H9 (cell line): Measurements from ENCODE around the gene RDH12. TPM values are rescaled to one million over a fixed set of nuclear protein-coding genes. Genes with fewer than 3 reads are reported as not detected.
A peak's percentile ranks its signal among the peaks of the same experiment; 100 is the strongest.

Source experiments
- DNase-seq: peaks from one replicate; pipeline ENCODE4 v3.0.0-alpha.2; 2017
- H2AFZ ChIP-seq: one replicate; pipeline ENCODE4 v1.6.1; 2013; ENCODE audit warnings: mild to moderate bottlenecking, low read length, control low read depth, moderate library complexity
- H2AK5ac ChIP-seq: 2 replicates; pipeline ENCODE4 v1.6.1; 2013; ENCODE audit warnings: low read length, control low read depth, mixed read lengths; ENCODE audit not compliant: insufficient read length
- H2BK120ac ChIP-seq: one replicate; pipeline ENCODE4 v1.6.1; 2013; ENCODE audit warnings: low read depth, mild to moderate bottlenecking, low read length, control low read depth, inconsistent platforms; ENCODE audit not compliant: poor library complexity, severe bottlenecking
- H2BK12ac ChIP-seq: 2 replicates; pipeline ENCODE4 v1.6.1; 2013; ENCODE audit warnings: low read length, control low read depth, mixed read lengths, low read depth; ENCODE audit not compliant: insufficient read length
- H2BK15ac ChIP-seq: 2 replicates; pipeline ENCODE4 v1.6.1; 2013; ENCODE audit warnings: low read depth, low read length, control low read depth
- H2BK20ac ChIP-seq: one replicate; pipeline ENCODE4 v1.6.1; 2013; ENCODE audit warnings: low read depth, mild to moderate bottlenecking, low read length, control low read depth, inconsistent platforms; ENCODE audit not compliant: poor library complexity, severe bottlenecking
- H2BK5ac ChIP-seq: 2 replicates; pipeline ENCODE4 v1.6.1; 2013; ENCODE audit warnings: low read length, control low read depth, mixed read lengths; ENCODE audit not compliant: insufficient read length
- H3K14ac ChIP-seq: 2 replicates; pipeline ENCODE4 v1.6.1; 2013; ENCODE audit warnings: low read length, control low read depth; ENCODE audit not compliant: insufficient read depth
- H3K18ac ChIP-seq: 2 replicates; pipeline ENCODE4 v1.6.1; 2013; ENCODE audit warnings: low read depth, mild to moderate bottlenecking, mixed read lengths, low read length, control low read depth; ENCODE audit not compliant: insufficient read length
- H3K23ac ChIP-seq: 2 replicates; pipeline ENCODE4 v1.6.1; 2013; ENCODE audit warnings: low read length, control low read depth, mixed read lengths, low read depth; ENCODE audit not compliant: insufficient read length
- H3K23me2 ChIP-seq: 2 replicates; pipeline ENCODE4 v1.6.1; 2013; ENCODE audit warnings: low read depth, mild to moderate bottlenecking, mixed read lengths, low read length, control low read depth; ENCODE audit not compliant: insufficient read length, poor library complexity, severe bottlenecking
- H3K27ac ChIP-seq: 2 replicates; pipeline ENCODE4 v1.5.1; 2013; ENCODE audit warnings: low read length, control low read depth, mixed read lengths, low read depth; ENCODE audit not compliant: insufficient read length
- H3K27me3 ChIP-seq: 2 replicates; pipeline ENCODE4 v1.6.1; 2013; ENCODE audit warnings: low read length, control low read depth, inconsistent platforms; ENCODE audit not compliant: insufficient read depth
- H3K4ac ChIP-seq: 2 replicates; pipeline ENCODE4 v1.6.1; 2013; ENCODE audit warnings: low read depth, mild to moderate bottlenecking, control low read depth, inconsistent platforms, low read length, moderate library complexity
- H3K4me1 ChIP-seq: 2 replicates; pipeline ENCODE4 v1.6.1; 2013; ENCODE audit warnings: low read length, control low read depth, inconsistent platforms; ENCODE audit not compliant: insufficient read depth
- H3K4me2 ChIP-seq: 2 replicates; pipeline ENCODE4 v1.6.1; 2013; ENCODE audit warnings: low read length, control low read depth, mixed read lengths; ENCODE audit not compliant: insufficient read length, insufficient read depth
- H3K56ac ChIP-seq: 2 replicates; pipeline ENCODE4 v1.6.1; 2013; ENCODE audit warnings: low read depth, mild to moderate bottlenecking, mixed read lengths, low read length, control low read depth; ENCODE audit not compliant: insufficient read length
- H3K79me1 ChIP-seq: 2 replicates; pipeline ENCODE4 v1.6.1; 2013; ENCODE audit warnings: low read depth, mild to moderate bottlenecking, moderate library complexity, low read length, control low read depth, inconsistent platforms; ENCODE audit not compliant: insufficient read depth, poor library complexity, severe bottlenecking
- H3K79me2 ChIP-seq: 2 replicates; pipeline ENCODE4 v1.6.1; 2013; ENCODE audit warnings: low read length, control low read depth, inconsistent platforms; ENCODE audit not compliant: insufficient read depth
- H3K9ac ChIP-seq: 2 replicates; pipeline ENCODE4 v1.6.1; 2013; ENCODE audit warnings: low read length, control low read depth, mixed read lengths; ENCODE audit not compliant: insufficient read length; ENCODE audit errors: extremely low read depth
- H3K9me3 ChIP-seq: one replicate; pipeline ENCODE4 v1.6.1; 2013; ENCODE audit warnings: low read depth, low read length, inconsistent platforms; ENCODE audit not compliant: control insufficient read depth
- H3T11ph ChIP-seq: one replicate; pipeline ENCODE4 v1.6.1; 2013; ENCODE audit warnings: mild to moderate bottlenecking, low read length, control low read depth, inconsistent platforms
- H4K20me1 ChIP-seq: one replicate; pipeline ENCODE4 v1.6.1; 2013; ENCODE audit not compliant: control insufficient read depth, insufficient read length, insufficient read depth
- H4K5ac ChIP-seq: 2 replicates; pipeline ENCODE4 v1.6.1; 2013; ENCODE audit warnings: low read depth, mild to moderate bottlenecking, mixed read lengths, low read length, control low read depth; ENCODE audit not compliant: insufficient read length
- H4K8ac ChIP-seq: replicated peaks from 2 replicates; pipeline ENCODE4 v1.6.1; 2013; ENCODE audit warnings: low read length, control low read depth, mixed read lengths, low read depth; ENCODE audit not compliant: insufficient read length
- H4K91ac ChIP-seq: 2 replicates; pipeline ENCODE4 v1.6.1; 2013; ENCODE audit warnings: low read depth, mild to moderate bottlenecking, moderate library complexity, mixed read lengths, low read length, control low read depth; ENCODE audit not compliant: insufficient read length
- H3K27ac Mint-ChIP-seq, 3 experiments: 2 replicates in 2 of 3; 3 replicates in 1 of 3; pipeline ENCODE4 v1.8.0; 2020 to 2021; ENCODE audit warnings: mixed read lengths in 3 of 3, mild to moderate bottlenecking in 1 of 3, moderate library complexity in 1 of 3
- H3K27me3 Mint-ChIP-seq: 2 replicates; pipeline ENCODE4 v1.8.0; 2021; ENCODE audit warnings: low read depth, mild to moderate bottlenecking, moderate library complexity, mixed read lengths
- H3K36me3 Mint-ChIP-seq, 3 experiments: 2 replicates in 2 of 3; 3 replicates in 1 of 3; pipeline ENCODE4 v1.8.0; 2020 to 2021; ENCODE audit warnings: low read depth in 3 of 3, mixed read lengths in 3 of 3; ENCODE audit not compliant: insufficient read depth in 1 of 3
- H3K4me1 Mint-ChIP-seq, 2 experiments: 2 replicates each; pipeline ENCODE4 v1.8.0; 2020; ENCODE audit warnings: mixed read lengths in 2 of 2
- H3K4me3 Mint-ChIP-seq, 2 experiments: 2 replicates in 1 of 2; 3 replicates in 1 of 2; pipeline ENCODE4 v1.8.0; 2020 to 2021; ENCODE audit warnings: mild to moderate bottlenecking in 2 of 2, mixed read lengths in 2 of 2, moderate library complexity in 1 of 2
- H3K9me3 Mint-ChIP-seq, 2 experiments: 2 replicates in 1 of 2; 3 replicates in 1 of 2; pipeline ENCODE4 v1.8.0; 2020; ENCODE audit warnings: mild to moderate bottlenecking in 2 of 2, mixed read lengths in 2 of 2, moderate library complexity in 1 of 2
- CTCF ChIP-seq: fragments of 200-600 bp; sonication (generic); conservative IDR thresholded peaks from 3 replicates; pipeline ENCODE4 v1.8.0; 2021; ENCODE audit warnings: antibody characterized with exemption, mild to moderate bottlenecking
- WGBS: extraction: QIAGEN DNeasy Blood & Tissue Kit; methylation state at CpG from one replicate; pipeline ENCODE4 v1.1.7; 2013; ENCODE audit warnings: missing lambda C conversion rate, low lambda C conversion rate, mixed read lengths; ENCODE audit not compliant: insufficient read length; ENCODE audit errors: extremely low coverage; 5-methylcytosine and 5-hydroxymethylcytosine counted together
- total RNA-seq: library from RNA; stranded (reverse); gene quantifications from 2 replicates; pipeline ENCODE4 v1.2.1, GENCODE V29; 2021

The RDH12 gene
- total RNA-seq, 1 experiment from 2014 or later: 0.74 TPM

- Histone ChIP-seq H3K79me1 (no peaks in the 10 kb centered on the region), H3K14ac (no peak overlapping the region)
These were observed 20.6 kb downstream of the RDH12 start for GRCh38 chr14:67722293-67722692.

More at GRCh38 chr14:67722293-67722692, 20.6 kb downstream of the RDH12 start:
- WGBS: no CpG with 5 or more reads among the region's 3 CpGs
- Histone ChIP-seq H2BK20ac (no peak overlapping the region), H2BK12ac (no peak overlapping the region), H3K23ac (no peak overlapping the region), H3K18ac (no peak overlapping the region), H3K27ac (no peak overlapping the region), H4K91ac (no peak overlapping the region), H3K27me3 (no peaks in the 10 kb centered on the region), H2AK5ac (no peak overlapping the region), H4K5ac (no peak overlapping the region), H4K20me1 (no peaks in the 10 kb centered on the region), H3K4ac (no peak overlapping the region), H3K9ac (no peak overlapping the region), H3T11ph (no peak overlapping the region), H2BK5ac (no peak overlapping the region), H3K56ac (no peak overlapping the region), H3K9me3 (no peaks in the 10 kb centered on the region), H3K79me2 (no peaks in the 10 kb centered on the region), H2BK120ac (no peak overlapping the region), H3K4me2 (peak overlapping the region; percentile 9), H3K23me2 (no peaks in the 10 kb centered on the region), H3K4me1 (no peaks in the 10 kb centered on the region), H4K8ac (no peak overlapping the region), H2BK15ac (no peak overlapping the region), H2AFZ (no peak overlapping the region)
- no peaks in the 10 kb centered on the region for H3K9me3 Mint-ChIP-seq
- no peaks in the 10 kb centered on the region for H3K36me3 Mint-ChIP-seq
- DNase-seq: peak; percentile 58
- H3K4me3 Mint-ChIP-seq: no peak overlapping the region
- H3K27ac Mint-ChIP-seq: no peak overlapping the region
- TF ChIP-seq CTCF: no peak
- peaks cover 8 to 11% of the 10 kb centered on the region in 2 experiments; a peak in 3 of 4 replicates for H3K4me1 Mint-ChIP-seq
- peaks cover 15% of the 10 kb centered on the region for H3K27me3 Mint-ChIP-seq
